ENCODE data around the gene EHD4.

Gene EHD4

GRCh38 chr15:41996921-41997592, 24.7 kb upstream of the EHD4 start:
- no peak overlapping the region for H3K4me3 ChIP-seq (ENCODE audit: low read depth, low read length)
- ChIA-PET CTCF (interaction anchor here (0.8 to 22.3 kb wide), 6 partner anchors 9 to 142 kb away, joined by 3 to 274 read pairs (median 4); no protein-coding TSS in a partner anchor), POLR2A (no interaction called here)
- TF ChIP-seq CTCF (IDR thresholded peaks at IDR 0.05; ENCODE audit: insufficient read depth, low read length, missing control alignments): no peak
- DNase-seq (ENCODE audit: low read depth, low spot score): no peak

- ChIA-PET POLR2A (no interaction called here), CTCF (interaction anchor here (1.1 to 22.3 kb wide), 3 partner anchors 8 to 143 kb away, joined by 3 to 274 read pairs (median 7); no protein-coding TSS in a partner anchor)
- no peak overlapping the region for H3K4me3 ChIP-seq (ENCODE audit: low read depth, low read length)
- no peak for TF ChIP-seq CTCF (IDR thresholded peaks at IDR 0.05; ENCODE audit: insufficient read depth, low read length, missing control alignments)
- no peak for DNase-seq (ENCODE audit: low read depth, low spot score)
Observed at GRCh38 chr15:41996376-41996775, 24.0 kb upstream of the EHD4 start.

GRCh38 chr15:41995476-41995855, 23.1 kb upstream of the EHD4 start:
- no peak for TF ChIP-seq CTCF (IDR thresholded peaks at IDR 0.05; ENCODE audit: insufficient read depth, low read length, missing control alignments)
- no peak for DNase-seq (ENCODE audit: low read depth, low spot score)
- no peak overlapping the region for H3K4me3 ChIP-seq (ENCODE audit: low read depth, low read length)
- ChIA-PET POLR2A (no interaction called here), CTCF (interaction anchor here (0.6 to 22.3 kb wide), 5 partner anchors 14 to 143 kb away, joined by 3 to 274 read pairs (median 7); no protein-coding TSS in a partner anchor)

- DNase-seq (ENCODE audit: low read depth, low spot score): no peak
- ChIA-PET CTCF (interaction anchor here (0.6 to 22.3 kb wide), 6 partner anchors 14 to 144 kb away, joined by 3 to 274 read pairs (median 6); no protein-coding TSS in a partner anchor), POLR2A (no interaction called here)
- no peak for TF ChIP-seq CTCF (IDR thresholded peaks at IDR 0.05; ENCODE audit: insufficient read depth, low read length, missing control alignments)
- no peak overlapping the region for H3K4me3 ChIP-seq (ENCODE audit: low read depth, low read length)
Observed at GRCh38 chr15:41994772-41995475, 22.6 kb upstream of the EHD4 start.

- TF ChIP-seq CTCF (IDR thresholded peaks at IDR 0.05; ENCODE audit: insufficient read depth, low read length, missing control alignments): no peak
- DNase-seq (ENCODE audit: low read depth, low spot score): no peak
- no peak overlapping the region for H3K4me3 ChIP-seq (ENCODE audit: low read depth, low read length)
- POLR2A ChIA-PET: no interaction called here
- CTCF ChIA-PET: interaction anchor here (1.5 to 22.3 kb wide), 3 partner anchors 60 to 143 kb away, joined by 4 to 274 read pairs (median 169); no protein-coding TSS in a partner anchor
Observed at GRCh38 chr15:41994171-41994650, 21.9 kb upstream of the EHD4 start.
